Measurements from ENCODE around the gene CNR2.
"Not testable (repeated sequence)": the region's sequence is repeated elsewhere in the genome, so short reads cannot be mapped to it uniquely, and the experiment has no call there.

Gene CNR2

DNA sequence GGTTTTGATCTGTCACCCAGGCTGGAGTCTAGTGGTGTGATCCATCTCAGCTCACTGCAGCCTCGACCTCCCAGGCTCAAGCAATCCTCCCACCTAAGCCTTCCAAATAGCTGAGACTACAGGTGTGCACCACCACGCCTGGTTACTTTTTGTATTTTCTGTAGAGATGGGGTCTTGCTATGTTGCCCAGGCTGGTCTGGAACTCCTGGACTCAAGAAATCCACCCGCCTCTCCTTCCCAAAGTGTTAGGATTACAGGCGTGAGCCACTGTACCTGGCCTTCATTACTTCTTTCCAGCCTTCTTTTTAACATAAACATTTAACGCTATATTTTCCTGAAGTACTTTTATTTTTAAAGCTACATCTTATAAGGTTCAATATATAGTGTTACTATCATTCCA lies 69.5 kb downstream of the CNR2 start:
- Histone ChIP-seq H3K27me3 (ENCODE audit: control insufficient read depth in 2 of 2, insufficient read depth in 2 of 2, low read length in 2 of 2) (no peaks in the 10 kb centered on the region), H3K27ac (ENCODE audit: low read depth in 2 of 2, low read length in 2 of 2) (no peak overlapping the region), H3K9me3 (ENCODE audit: control insufficient read depth in 2 of 2, low read length in 2 of 2) (no peaks in the 10 kb centered on the region), H3K9ac (ENCODE audit: low read depth in 1 of 2, low read length in 2 of 2) (no peak overlapping the region), H3K4me3 (ENCODE audit: low read length in 2 of 2) (no peak overlapping the region), H3K4me1 (ENCODE audit: control insufficient read depth in 2 of 2, insufficient read depth in 2 of 2, low read length in 2 of 2) (no peaks in the 10 kb centered on the region), H3K36me3 (ENCODE audit: control insufficient read depth in 2 of 2, insufficient read depth in 2 of 2, low read length in 2 of 2) (peaks cover 26 to 27% of the 10 kb centered on the region in 2 donors)

DNA sequence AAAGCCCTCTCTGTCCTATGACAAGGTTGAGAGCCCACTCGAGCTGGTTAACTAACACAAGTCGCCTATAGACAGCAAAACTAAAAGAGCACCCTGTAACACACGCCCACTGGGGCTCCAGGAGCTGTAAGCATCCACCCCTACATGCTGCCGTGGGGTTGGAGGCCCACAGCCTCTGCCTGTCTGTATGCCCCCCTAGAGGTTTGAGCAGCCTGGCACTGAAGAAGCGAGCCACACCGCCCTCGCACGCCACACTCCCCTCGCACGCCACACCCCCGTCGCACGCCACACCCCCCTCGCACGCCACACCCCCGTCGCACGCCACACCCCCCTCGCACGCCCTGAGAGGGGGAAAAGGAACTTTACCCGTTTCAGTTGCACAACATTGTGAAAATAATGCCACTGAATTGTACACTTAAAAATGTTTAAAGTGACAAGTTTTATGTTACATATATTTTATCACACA lies 74.7 kb downstream of the CNR2 start:
- Histone ChIP-seq H3K27me3 (ENCODE audit: control insufficient read depth in 2 of 2, insufficient read depth in 2 of 2, low read length in 2 of 2) (no peaks in the 10 kb centered on the region), H3K9me3 (ENCODE audit: control insufficient read depth in 2 of 2, low read length in 2 of 2) (no peaks in the 10 kb centered on the region), H3K36me3 (ENCODE audit: control insufficient read depth in 2 of 2, insufficient read depth in 2 of 2, low read length in 2 of 2) (no peaks in the 10 kb centered on the region), H3K27ac (ENCODE audit: low read depth in 2 of 2, low read length in 2 of 2) (no peak overlapping the region), H3K4me3 (ENCODE audit: low read length in 2 of 2) (peak overlapping the region; percentile 54 to 71), H3K9ac (ENCODE audit: low read depth in 1 of 2, low read length in 2 of 2) (peak overlapping the region; percentile 34 to 60), H3K4me1 (ENCODE audit: control insufficient read depth in 2 of 2, insufficient read depth in 2 of 2, low read length in 2 of 2) (peaks cover 5 to 7% of the 10 kb centered on the region in 2 donors)

DNA sequence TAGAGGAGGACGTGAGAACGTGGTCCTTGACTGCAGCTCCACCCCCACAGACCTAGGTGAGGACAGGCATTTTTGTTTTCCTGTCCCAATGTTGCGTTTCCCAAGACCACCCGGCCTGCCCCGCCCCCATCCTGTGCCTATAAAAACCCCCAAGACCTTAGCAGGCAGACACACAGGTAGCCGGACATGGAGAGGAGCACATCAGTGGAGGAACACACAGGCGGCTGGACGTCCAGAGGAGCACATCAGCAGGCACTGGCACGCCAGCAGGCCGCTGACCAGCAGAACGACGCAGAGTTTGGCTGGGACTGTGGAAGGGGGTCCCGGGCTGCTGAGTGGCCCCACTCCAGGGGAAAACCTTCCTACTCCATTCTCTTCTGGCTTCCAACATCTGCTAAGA lies 75.3 kb downstream of the CNR2 start:
- H3K9me3 ChIP-seq (ENCODE audit: control insufficient read depth in 2 of 2, low read length in 2 of 2) = no peaks in the 10 kb centered on the region
- peaks cover 5 to 7% of the 10 kb centered on the region in 2 donors for H3K4me1 ChIP-seq (ENCODE audit: control insufficient read depth in 2 of 2, insufficient read depth in 2 of 2, low read length in 2 of 2)
- H3K27me3 ChIP-seq (ENCODE audit: control insufficient read depth in 2 of 2, insufficient read depth in 2 of 2, low read length in 2 of 2) = no peaks in the 10 kb centered on the region
- no peaks in the 10 kb centered on the region for H3K36me3 ChIP-seq (ENCODE audit: control insufficient read depth in 2 of 2, insufficient read depth in 2 of 2, low read length in 2 of 2)
- peak overlapping the region in 1 of 2 donors; percentile 14 for H3K9ac ChIP-seq (ENCODE audit: low read depth in 1 of 2, low read length in 2 of 2)
- H3K27ac ChIP-seq (ENCODE audit: low read depth in 2 of 2, low read length in 2 of 2) = no peak overlapping the region
- peak overlapping the region; percentile 54 to 71 for H3K4me3 ChIP-seq (ENCODE audit: low read length in 2 of 2)

DNA sequence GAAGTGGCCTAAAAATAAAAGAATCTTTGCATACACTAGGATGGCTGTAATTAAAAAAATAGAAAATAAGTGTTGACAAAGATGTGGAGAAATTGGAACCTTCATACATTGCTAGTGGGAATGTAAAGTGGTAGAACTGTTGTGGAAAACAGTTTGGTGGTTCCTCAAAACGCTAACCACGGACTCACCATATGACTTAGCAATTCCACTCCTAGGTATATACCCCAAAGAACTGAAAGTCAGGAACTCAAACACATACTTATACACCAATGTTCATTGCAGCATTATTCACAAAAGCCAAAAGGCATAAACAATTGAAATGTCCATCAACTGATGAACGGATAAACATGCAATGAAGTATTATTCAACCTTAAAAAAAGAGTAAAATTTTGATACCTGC lies 77.1 kb downstream of the CNR2 start:
- no peaks in the 10 kb centered on the region for H3K36me3 ChIP-seq (ENCODE audit: control insufficient read depth in 2 of 2, insufficient read depth in 2 of 2, low read length in 2 of 2)
- no peak overlapping the region for H3K27ac ChIP-seq (ENCODE audit: low read depth in 2 of 2, low read length in 2 of 2)
- H3K9me3 ChIP-seq (ENCODE audit: control insufficient read depth in 2 of 2, low read length in 2 of 2) = no peaks in the 10 kb centered on the region
- H3K9ac ChIP-seq (ENCODE audit: low read depth in 1 of 2, low read length in 2 of 2) = no peak overlapping the region
- H3K4me3 ChIP-seq (ENCODE audit: low read length in 2 of 2) = no peak overlapping the region
- no peaks in the 10 kb centered on the region for H3K27me3 ChIP-seq (ENCODE audit: control insufficient read depth in 2 of 2, insufficient read depth in 2 of 2, low read length in 2 of 2)
- H3K4me1 ChIP-seq (ENCODE audit: control insufficient read depth in 2 of 2, insufficient read depth in 2 of 2, low read length in 2 of 2) = peaks cover 5 to 7% of the 10 kb centered on the region in 2 donors

DNA sequence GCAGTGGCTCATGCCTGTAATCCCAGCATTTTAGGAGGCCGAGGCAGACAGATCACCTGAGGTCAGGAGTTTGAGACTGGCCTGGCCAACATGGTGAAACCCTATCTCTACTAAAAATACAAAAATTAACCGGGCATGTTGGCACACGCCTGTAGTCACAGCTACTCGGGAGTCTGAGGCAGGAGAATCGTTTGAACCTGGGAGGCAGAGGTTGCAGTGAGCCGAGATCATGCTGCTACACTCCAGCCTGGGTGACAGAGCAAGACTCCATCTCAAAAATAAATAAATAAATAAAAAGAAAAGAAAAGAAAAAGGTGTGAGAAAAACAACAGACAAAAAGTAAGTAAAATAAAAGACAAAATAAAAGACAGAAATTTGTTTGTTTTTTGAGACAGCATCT lies 79.0 kb downstream of the CNR2 start:
- not testable (repeated sequence) for H3K4me3 ChIP-seq (ENCODE audit: low read length in 2 of 2); H3K4me1 ChIP-seq (ENCODE audit: control insufficient read depth in 2 of 2, insufficient read depth in 2 of 2, low read length in 2 of 2); H3K27ac ChIP-seq (ENCODE audit: low read depth in 2 of 2, low read length in 2 of 2); H3K9ac ChIP-seq (ENCODE audit: low read depth in 1 of 2, low read length in 2 of 2); H3K36me3 ChIP-seq (ENCODE audit: control insufficient read depth in 2 of 2, insufficient read depth in 2 of 2, low read length in 2 of 2); H3K27me3 ChIP-seq (ENCODE audit: control insufficient read depth in 2 of 2, insufficient read depth in 2 of 2, low read length in 2 of 2); H3K9me3 ChIP-seq (ENCODE audit: control insufficient read depth in 2 of 2, low read length in 2 of 2)

DNA sequence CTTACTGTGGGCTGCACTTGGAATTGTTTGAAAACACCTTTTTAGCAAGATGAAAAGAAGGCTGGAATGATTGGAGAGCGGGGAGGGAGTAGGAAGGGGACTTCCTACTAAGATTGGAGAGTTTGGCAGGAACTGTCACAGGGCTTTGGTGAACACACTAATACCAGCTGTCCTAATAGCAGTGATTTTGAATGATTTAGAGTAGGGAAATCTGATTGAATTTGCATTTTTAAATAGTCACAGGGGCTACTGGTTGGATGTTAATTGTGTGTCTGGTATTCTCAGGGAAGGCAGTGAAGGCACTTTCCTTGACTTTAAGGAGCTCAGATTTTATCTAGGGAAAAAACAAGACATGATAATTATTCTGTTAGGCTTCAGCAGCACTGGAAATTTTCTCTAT lies 85.4 kb downstream of the CNR2 start:
- no peaks in the 10 kb centered on the region for H3K36me3 ChIP-seq (ENCODE audit: control insufficient read depth in 2 of 2, insufficient read depth in 2 of 2, low read length in 2 of 2)

DNA sequence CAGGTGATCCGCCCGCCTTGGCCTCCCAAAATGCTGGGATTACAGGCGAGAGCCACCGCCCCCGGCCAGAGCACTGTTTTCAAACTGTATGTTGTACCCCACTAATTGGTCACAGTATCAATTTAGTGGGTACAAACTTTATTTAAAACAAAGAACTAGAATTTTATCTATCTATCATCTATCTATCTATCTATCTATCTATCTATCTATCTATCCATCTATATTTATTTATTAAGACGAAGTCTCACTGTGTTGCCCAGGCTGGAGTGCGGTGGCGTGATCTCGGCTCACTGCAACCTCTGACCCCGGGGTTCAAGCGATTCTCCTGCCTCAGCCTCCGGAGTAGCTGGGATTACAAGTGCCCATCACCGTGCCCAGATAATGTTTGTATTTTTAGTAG lies 86.6 kb downstream of the CNR2 start:
- not testable (repeated sequence) for H3K9me3 ChIP-seq (ENCODE audit: control insufficient read depth in 2 of 2, low read length in 2 of 2); H3K27me3 ChIP-seq (ENCODE audit: control insufficient read depth in 2 of 2, insufficient read depth in 2 of 2, low read length in 2 of 2); H3K27ac ChIP-seq (ENCODE audit: low read depth in 2 of 2, low read length in 2 of 2); H3K4me3 ChIP-seq (ENCODE audit: low read length in 2 of 2); H3K9ac ChIP-seq (ENCODE audit: low read depth in 1 of 2, low read length in 2 of 2); H3K36me3 ChIP-seq (ENCODE audit: control insufficient read depth in 2 of 2, insufficient read depth in 2 of 2, low read length in 2 of 2)
- peaks cover 3 to 10% of the 10 kb centered on the region in 2 donors for H3K4me1 ChIP-seq (ENCODE audit: control insufficient read depth in 2 of 2, insufficient read depth in 2 of 2, low read length in 2 of 2)

More for the DNA sequence above, 85.4 kb downstream of the CNR2 start:
- Histone ChIP-seq H3K4me3 (ENCODE audit: low read length in 2 of 2) (no peak overlapping the region), H3K27me3 (ENCODE audit: control insufficient read depth in 2 of 2, insufficient read depth in 2 of 2, low read length in 2 of 2) (no peaks in the 10 kb centered on the region), H3K9ac (ENCODE audit: low read depth in 1 of 2, low read length in 2 of 2) (no peak overlapping the region), H3K27ac (ENCODE audit: low read depth in 2 of 2, low read length in 2 of 2) (no peak overlapping the region), H3K4me1 (ENCODE audit: control insufficient read depth in 2 of 2, insufficient read depth in 2 of 2, low read length in 2 of 2) (peaks cover 3 to 10% of the 10 kb centered on the region in 2 donors), H3K9me3 (ENCODE audit: control insufficient read depth in 2 of 2, low read length in 2 of 2) (no peaks in the 10 kb centered on the region)

DNA sequence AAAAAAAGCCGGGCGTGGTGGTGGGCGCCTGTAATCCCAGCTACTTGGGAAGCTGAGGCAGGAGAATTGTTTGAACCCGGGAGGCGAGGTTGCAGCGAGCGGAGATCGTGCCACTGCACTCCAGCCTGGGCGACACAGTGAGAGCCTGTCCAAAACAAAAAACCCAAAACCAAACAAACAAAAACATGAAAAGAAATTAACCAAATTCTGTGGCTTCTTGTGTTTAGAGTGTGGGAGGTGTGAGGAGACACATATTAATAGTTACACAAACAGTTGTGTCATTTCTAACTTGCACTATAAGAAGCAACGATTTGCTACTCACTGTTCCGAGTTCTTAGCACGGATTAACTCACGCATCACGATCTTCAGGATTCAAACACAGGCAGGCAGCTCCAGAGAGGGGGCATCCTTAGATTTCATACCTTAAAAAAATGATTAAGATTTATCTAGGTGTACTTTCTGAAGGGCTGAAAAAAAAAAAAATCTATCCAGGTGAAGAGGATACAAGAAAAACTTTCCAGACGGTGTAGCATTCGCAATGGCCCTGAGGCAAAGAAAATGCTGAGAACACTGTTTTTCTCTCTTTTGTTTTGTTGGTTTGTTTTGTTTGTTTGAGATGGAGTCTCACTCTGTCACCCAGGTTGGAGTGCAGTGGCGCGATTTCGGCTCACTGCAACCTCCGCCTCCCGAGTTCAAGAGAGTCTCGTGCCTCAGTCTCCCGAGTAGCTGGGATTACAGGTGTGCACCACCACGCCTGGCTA lies 87.2 kb downstream of the CNR2 start:
- H3K4me3 ChIP-seq (ENCODE audit: low read length in 2 of 2) = peak overlapping the region; percentile 89 to 98
- peak overlapping the region; percentile 90 to 94 for H3K27ac ChIP-seq (ENCODE audit: low read depth in 2 of 2, low read length in 2 of 2)
- H3K36me3 ChIP-seq (ENCODE audit: control insufficient read depth in 2 of 2, insufficient read depth in 2 of 2, low read length in 2 of 2) = no peaks in the 10 kb centered on the region
- peak overlapping the region; percentile 63 to 99 for H3K9ac ChIP-seq (ENCODE audit: low read depth in 1 of 2, low read length in 2 of 2)
- no peaks in the 10 kb centered on the region for H3K9me3 ChIP-seq (ENCODE audit: control insufficient read depth in 2 of 2, low read length in 2 of 2)
- no peaks in the 10 kb centered on the region for H3K27me3 ChIP-seq (ENCODE audit: control insufficient read depth in 2 of 2, insufficient read depth in 2 of 2, low read length in 2 of 2)
- peaks cover 3 to 10% of the 10 kb centered on the region in 2 donors for H3K4me1 ChIP-seq (ENCODE audit: control insufficient read depth in 2 of 2, insufficient read depth in 2 of 2, low read length in 2 of 2)

DNA sequence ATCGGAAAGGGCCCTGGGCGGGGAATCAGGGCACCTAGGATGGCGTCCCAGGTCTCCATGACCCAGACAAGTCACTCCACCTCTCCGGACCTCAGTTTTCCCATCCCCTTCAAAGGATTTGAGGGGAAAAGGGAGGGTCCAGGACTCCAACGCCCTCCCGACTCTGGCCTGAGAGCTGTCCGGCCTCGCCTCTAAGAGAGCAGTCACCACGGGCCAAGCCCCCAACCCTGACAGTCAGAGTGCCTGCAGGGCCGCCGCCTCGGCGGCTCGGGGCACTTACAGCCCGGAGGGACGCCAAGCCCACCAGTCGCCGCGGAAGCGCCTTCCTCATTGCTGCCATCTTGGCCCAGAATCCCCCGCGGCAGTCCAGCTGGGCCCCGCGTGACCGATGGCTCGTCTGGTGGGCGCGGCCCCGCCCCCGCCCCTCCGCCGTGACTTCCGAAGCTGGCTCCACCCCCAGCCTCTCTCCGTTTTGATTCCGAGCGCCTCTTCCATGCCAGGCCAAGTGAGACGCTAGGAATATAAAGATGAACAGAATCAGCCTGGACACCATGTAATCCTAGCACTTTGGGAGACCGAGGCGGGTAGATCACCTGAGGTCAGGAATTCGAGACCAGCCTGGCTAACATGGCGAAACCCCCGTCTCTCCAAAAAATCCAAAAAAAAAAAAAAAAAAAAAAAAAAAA lies 87.9 kb downstream of the CNR2 start, which contains the start of gene HMGCL:
Gene HMGCL, minus strand, starts transcription at position 354 of the 686 bp plus-strand sequence. Its CDS starts 14 bp downstream, at position 340.
- Histone ChIP-seq H3K27me3 (ENCODE audit: control insufficient read depth in 2 of 2, insufficient read depth in 2 of 2, low read length in 2 of 2) (no peaks in the 10 kb centered on the region), H3K9me3 (ENCODE audit: control insufficient read depth in 2 of 2, low read length in 2 of 2) (no peaks in the 10 kb centered on the region), H3K27ac (ENCODE audit: low read depth in 2 of 2, low read length in 2 of 2) (peak within 1 kb of the TSS; percentile 90 to 94), H3K4me1 (ENCODE audit: control insufficient read depth in 2 of 2, insufficient read depth in 2 of 2, low read length in 2 of 2) (peaks cover 3 to 10% of the 10 kb centered on the region in 2 donors), H3K4me3 (ENCODE audit: low read length in 2 of 2) (peak within 1 kb of the TSS; percentile 89 to 98), H3K36me3 (ENCODE audit: control insufficient read depth in 2 of 2, insufficient read depth in 2 of 2, low read length in 2 of 2) (peaks cover 0 to 3% of the 10 kb centered on the region in 2 donors), H3K9ac (ENCODE audit: low read depth in 1 of 2, low read length in 2 of 2) (peak within 1 kb of the TSS; percentile 99 to 100)

DNA sequence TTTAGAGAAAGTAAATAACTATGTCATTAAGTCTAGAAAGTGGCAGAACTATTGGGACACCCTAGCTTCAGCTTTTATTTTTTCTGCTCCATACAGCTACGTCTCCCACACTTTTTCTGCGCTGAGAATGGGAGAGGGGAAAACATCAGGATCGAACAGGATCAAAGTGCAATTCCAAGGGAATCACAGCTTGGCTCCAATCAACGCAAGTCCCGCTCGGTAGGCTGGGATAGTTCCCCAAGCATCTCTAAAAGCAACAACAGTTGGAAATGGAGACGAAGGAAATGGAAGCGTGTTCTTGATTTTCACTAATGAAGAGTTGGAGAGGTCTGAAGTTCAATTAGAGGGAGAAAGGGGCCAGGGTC lies 88.5 kb downstream of the CNR2 start:
- peaks cover 3 to 10% of the 10 kb centered on the region in 2 donors for H3K4me1 ChIP-seq (ENCODE audit: control insufficient read depth in 2 of 2, insufficient read depth in 2 of 2, low read length in 2 of 2)
- peak overlapping the region; percentile 99 to 100 for H3K9ac ChIP-seq (ENCODE audit: low read depth in 1 of 2, low read length in 2 of 2)
- peak overlapping the region; percentile 89 to 98 for H3K4me3 ChIP-seq (ENCODE audit: low read length in 2 of 2)
- H3K27me3 ChIP-seq (ENCODE audit: control insufficient read depth in 2 of 2, insufficient read depth in 2 of 2, low read length in 2 of 2) = no peaks in the 10 kb centered on the region
- peaks cover 0 to 4% of the 10 kb centered on the region in 2 donors for H3K36me3 ChIP-seq (ENCODE audit: control insufficient read depth in 2 of 2, insufficient read depth in 2 of 2, low read length in 2 of 2)
- H3K27ac ChIP-seq (ENCODE audit: low read depth in 2 of 2, low read length in 2 of 2) = peak overlapping the region; percentile 90 to 94
- no peaks in the 10 kb centered on the region for H3K9me3 ChIP-seq (ENCODE audit: control insufficient read depth in 2 of 2, low read length in 2 of 2)

Measured in mucosa of rectum (tissue), 2 donors.